Measurements from ENCODE around the gene PDE6B.
"Not testable (repeated sequence)": the region's sequence is repeated elsewhere in the genome, so short reads cannot be mapped to it uniquely, and the experiment has no call there.

- TF ChIP-seq CTCF (IDR thresholded peaks at IDR 0.05; ENCODE audit: insufficient read depth, low read length, poor library complexity, severe bottlenecking); EZH2phosphoT487 (conservative IDR thresholded peaks at IDR 0.05; ENCODE audit: low read length): not testable (repeated sequence)
Measured at GRCh38 chr4:592178-592577, 33.2 kb upstream of the PDE6B start.
